ENCODE measurements around the gene KIF12. TPM values are rescaled to one million over a fixed set of nuclear protein-coding genes. Genes with fewer than 3 reads are reported as not detected.
"Not testable (repeated sequence)": the region's sequence is repeated elsewhere in the genome, so short reads cannot be mapped to it uniquely, and the experiment has no call there.

The KIF12 gene
- total RNA-seq, 1 donor from 2014 or later, result 15.8 TPM

DNA sequence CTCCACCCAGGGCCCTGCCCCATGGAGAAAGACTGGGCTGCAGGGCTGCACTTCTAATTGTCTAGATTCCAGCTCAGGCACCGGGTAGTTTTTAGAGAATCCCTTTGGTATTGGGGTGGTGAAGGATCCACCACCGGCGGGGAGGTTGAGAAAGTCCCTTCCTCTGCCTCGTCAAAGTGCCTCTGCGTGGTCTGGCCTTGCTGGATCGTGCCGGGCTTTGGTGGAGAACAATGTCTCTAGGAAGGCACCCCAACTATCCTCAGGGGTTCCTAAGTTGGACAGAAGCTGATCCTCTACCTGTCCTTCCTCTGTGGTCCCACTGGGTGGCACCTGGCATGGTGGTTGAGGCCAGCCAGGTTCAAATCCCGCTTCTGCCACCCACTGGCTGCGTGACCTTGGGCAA, 13.7 kb downstream of the KIF12 start:
- no peak overlapping the region for H3K4me3 ChIP-seq (ENCODE audit: low read depth, low read length)
- H3K27me3 ChIP-seq (ENCODE audit: control insufficient read depth, insufficient read depth, low read length), result no peaks in the 10 kb centered on the region
- no peaks in the 10 kb centered on the region for H3K36me3 ChIP-seq (ENCODE audit: control insufficient read depth, insufficient read depth, low read length)
- no peak for DNase-seq (ENCODE audit: low read depth)
- no peak for TF ChIP-seq CTCF (IDR thresholded peaks at IDR 0.05; ENCODE audit: insufficient read depth, low read length, poor library complexity, severe bottlenecking)

GRCh38 chr9:114084282-114085073, 14.6 kb downstream of the KIF12 start:
- no peak for DNase-seq (ENCODE audit: low read depth)
- Histone ChIP-seq H3K27me3 (ENCODE audit: control insufficient read depth, insufficient read depth, low read length) (no peaks in the 10 kb centered on the region), H3K4me3 (ENCODE audit: low read depth, low read length) (no peak overlapping the region), H3K36me3 (ENCODE audit: control insufficient read depth, insufficient read depth, low read length) (no peaks in the 10 kb centered on the region)
- no peak for TF ChIP-seq CTCF (IDR thresholded peaks at IDR 0.05; ENCODE audit: insufficient read depth, low read length, poor library complexity, severe bottlenecking)

DNA sequence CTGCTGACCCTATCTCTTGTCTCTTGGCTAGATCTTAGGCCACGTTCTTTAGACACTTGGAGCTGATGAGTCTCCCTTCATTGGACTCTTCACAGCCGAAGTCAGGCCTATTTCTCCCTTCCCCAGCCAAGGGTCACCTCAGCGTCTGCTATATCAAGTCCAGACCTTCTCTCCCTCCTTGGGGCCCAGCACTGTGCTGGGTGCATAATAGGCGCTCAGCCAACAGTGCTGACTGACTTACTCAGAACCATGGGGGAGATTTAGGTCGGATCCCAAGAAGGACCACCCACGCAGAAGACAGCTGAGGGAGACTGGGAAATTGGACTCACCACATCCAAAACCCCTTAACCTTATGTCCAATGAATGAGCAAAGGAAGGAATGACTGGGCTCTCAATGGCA, 15.4 kb downstream of the KIF12 start:
- TF ChIP-seq CTCF (IDR thresholded peaks at IDR 0.05; ENCODE audit: insufficient read depth, low read length, poor library complexity, severe bottlenecking), result no peak
- no peaks in the 10 kb centered on the region for H3K27me3 ChIP-seq (ENCODE audit: control insufficient read depth, insufficient read depth, low read length)
- H3K36me3 ChIP-seq (ENCODE audit: control insufficient read depth, insufficient read depth, low read length), result no peaks in the 10 kb centered on the region
- no peak overlapping the region for H3K4me3 ChIP-seq (ENCODE audit: low read depth, low read length)
- DNase-seq (ENCODE audit: low read depth), result no peak

- H3K27me3 ChIP-seq (ENCODE audit: control insufficient read depth, insufficient read depth, low read length); DNase-seq (ENCODE audit: low read depth); H3K36me3 ChIP-seq (ENCODE audit: control insufficient read depth, insufficient read depth, low read length); H3K4me3 ChIP-seq (ENCODE audit: low read depth, low read length): not testable (repeated sequence)
These were observed 16.2 kb downstream of the KIF12 start for GRCh38 chr9:114082763-114083412.

DNA sequence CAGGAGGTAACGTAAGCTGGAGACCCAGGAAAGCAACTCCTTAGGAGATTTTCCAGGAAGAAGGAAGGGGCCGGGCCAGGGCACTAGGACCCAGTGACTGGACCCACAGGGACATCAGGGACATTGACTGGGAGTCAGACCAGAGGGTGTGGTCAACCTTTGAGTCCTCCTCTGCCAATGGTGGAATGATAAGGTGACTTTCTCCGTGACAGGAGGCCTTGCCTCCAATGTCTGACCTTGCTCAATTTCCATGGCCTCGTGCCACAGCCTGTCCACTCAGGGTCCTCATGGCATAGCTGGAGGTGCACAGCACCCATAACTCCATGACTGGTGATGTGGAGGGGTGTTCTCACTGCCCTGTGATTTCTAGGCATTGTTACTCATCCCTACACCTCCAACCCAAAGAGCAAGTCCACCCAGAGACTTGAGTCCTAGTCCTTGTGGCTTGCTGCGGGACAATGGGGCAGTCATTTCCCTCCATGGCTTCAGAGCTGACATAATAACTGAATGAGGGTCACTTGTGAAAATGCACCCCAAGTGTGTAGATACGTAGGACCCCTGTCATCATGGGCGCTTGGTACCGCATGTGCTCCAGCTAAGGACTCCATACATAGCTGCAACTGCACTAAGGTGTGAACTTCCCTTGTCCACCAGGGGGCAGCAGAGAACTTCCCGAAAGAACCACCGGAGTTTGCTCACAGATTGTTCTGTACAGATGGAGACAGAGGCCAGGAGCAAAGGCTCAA, 16.9 kb downstream of the KIF12 start:
- DNase-seq (ENCODE audit: low read depth), result no peak
- H3K4me3 ChIP-seq (ENCODE audit: low read depth, low read length), result no peak overlapping the region
- no peaks in the 10 kb centered on the region for H3K36me3 ChIP-seq (ENCODE audit: control insufficient read depth, insufficient read depth, low read length)
- peak; percentile 84 for TF ChIP-seq CTCF (IDR thresholded peaks at IDR 0.05; ENCODE audit: insufficient read depth, low read length, poor library complexity, severe bottlenecking)
- no peaks in the 10 kb centered on the region for H3K27me3 ChIP-seq (ENCODE audit: control insufficient read depth, insufficient read depth, low read length)

DNA sequence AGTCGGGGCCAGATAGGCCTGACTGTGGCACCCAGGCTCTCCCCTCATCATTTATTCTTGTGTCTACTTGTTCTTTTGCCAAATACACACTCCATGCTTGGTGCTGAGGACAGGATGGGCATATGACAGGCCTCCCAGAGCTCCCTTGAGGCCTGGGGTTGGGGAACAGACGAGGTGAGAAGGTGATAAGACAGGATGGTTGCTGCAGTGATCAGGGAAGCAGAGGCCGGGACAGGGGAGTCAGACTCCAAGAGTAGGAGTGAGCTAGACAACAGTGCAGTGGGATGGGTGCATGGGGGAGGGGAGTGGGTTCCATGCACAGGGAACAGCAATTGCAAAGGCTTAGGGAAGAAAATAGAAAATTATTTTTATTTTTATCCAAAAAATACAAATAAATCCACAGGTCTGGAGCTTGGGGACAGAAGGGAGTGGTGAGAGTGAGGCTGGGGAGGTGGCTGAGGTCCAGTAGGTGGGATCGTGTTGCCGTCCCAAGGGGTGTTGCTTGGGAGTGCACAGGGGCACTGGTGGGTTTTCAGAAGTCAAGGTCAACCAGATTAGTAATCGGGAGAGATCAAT, 17.6 kb downstream of the KIF12 start:
- TF ChIP-seq CTCF (IDR thresholded peaks at IDR 0.05; ENCODE audit: insufficient read depth, low read length, poor library complexity, severe bottlenecking), result no peak
- no peak for DNase-seq (ENCODE audit: low read depth)
- H3K4me3 ChIP-seq (ENCODE audit: low read depth, low read length), result no peak overlapping the region
- H3K27me3 ChIP-seq (ENCODE audit: control insufficient read depth, insufficient read depth, low read length), result peaks cover under 1% of the 10 kb centered on the region
- H3K36me3 ChIP-seq (ENCODE audit: control insufficient read depth, insufficient read depth, low read length), result no peaks in the 10 kb centered on the region
